Kidney epithelial cell (primary cell): ENCODE measurements around the gene IGFBP4. TPM values are rescaled to one million over a fixed set of nuclear protein-coding genes. Genes with fewer than 3 reads are reported as not detected.

Source experiments
- DNase-seq: peaks from one replicate; pipeline ENCODE4 v3.0.0-alpha.2; 2010; ENCODE audit warnings: low read depth
- H3K27me3 ChIP-seq: 2 replicates; pipeline ENCODE4 v1.6.0; 2011; ENCODE audit warnings: low read length; ENCODE audit not compliant: control insufficient read depth, insufficient read depth
- H3K36me3 ChIP-seq: 2 replicates; pipeline ENCODE4 v1.5.1; 2011; ENCODE audit warnings: low read length; ENCODE audit not compliant: control insufficient read depth, insufficient read depth
- H3K4me3 ChIP-seq: 2 replicates; pipeline ENCODE4 v1.5.1; 2011; ENCODE audit warnings: low read depth, mild to moderate bottlenecking, control low read depth, low read length
- CTCF ChIP-seq: IDR thresholded peaks from 2 replicates; pipeline ENCODE4 v1.5.1; 2011; ENCODE audit warnings: mild to moderate bottlenecking, moderate library complexity, low read length, control low read depth, inconsistent platforms; ENCODE audit not compliant: insufficient read depth, poor library complexity, severe bottlenecking
- total RNA-seq: library from RNA; depleted of rRNA; stranded (reverse); fragments of >200 nt; gene quantifications from 2 replicates; pipeline ENCODE4 v1.2.3, GENCODE V29; 2015

The IGFBP4 gene
- total RNA-seq, 1 donor from 2014 or later: 53.6 TPM

DNA sequence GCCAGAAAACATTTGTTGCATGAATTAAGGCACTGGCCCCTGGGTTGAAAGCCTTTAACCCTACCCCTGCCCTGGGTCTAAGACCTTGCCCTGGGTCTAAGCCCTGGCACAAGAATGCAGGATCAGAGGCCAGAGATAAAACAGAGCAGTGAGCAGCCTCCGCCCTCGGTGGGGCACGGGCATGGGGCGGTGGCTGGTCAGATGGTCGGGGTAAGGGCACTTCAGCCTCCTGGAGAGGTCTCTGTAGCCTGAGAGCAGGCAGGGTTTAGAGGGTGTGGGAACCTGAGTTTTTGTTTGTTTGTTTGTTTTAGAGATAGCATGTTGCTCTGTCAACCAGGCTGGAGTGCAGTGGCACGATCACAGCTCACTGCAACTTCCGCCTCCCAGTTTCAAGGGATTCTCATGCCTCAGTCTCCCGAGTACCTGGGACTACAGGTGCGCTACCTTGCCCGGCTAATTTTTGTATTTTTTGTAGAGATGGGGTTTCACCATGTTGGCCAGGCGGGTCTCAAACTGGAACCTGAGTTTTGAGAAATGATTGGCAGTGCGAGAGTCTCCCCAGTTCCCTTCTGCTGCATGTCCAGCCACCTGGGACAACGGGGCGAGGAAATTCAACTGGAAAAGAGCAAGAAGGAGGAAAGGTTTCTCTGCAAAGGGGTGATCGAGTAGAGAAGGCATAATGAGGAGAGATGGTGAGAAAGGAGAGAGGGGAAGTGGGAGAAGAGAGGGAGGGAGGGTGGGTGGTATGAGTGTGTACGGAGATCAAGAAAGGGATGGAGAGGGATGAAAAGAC lies 30.5 kb downstream of the IGFBP4 start:
- Histone ChIP-seq H3K36me3 (no peaks in the 10 kb centered on the region), H3K4me3 (no peak overlapping the region), H3K27me3 (no peaks in the 10 kb centered on the region)
- DNase-seq: no peak
- no peak for TF ChIP-seq CTCF

GRCh38 chr17:40474419-40475002 lies 31.3 kb downstream of the IGFBP4 start:
- H3K36me3 ChIP-seq: no peaks in the 10 kb centered on the region
- H3K4me3 ChIP-seq: no peak overlapping the region
- no peak for DNase-seq
- no peaks in the 10 kb centered on the region for H3K27me3 ChIP-seq
- TF ChIP-seq CTCF: no peak

DNA sequence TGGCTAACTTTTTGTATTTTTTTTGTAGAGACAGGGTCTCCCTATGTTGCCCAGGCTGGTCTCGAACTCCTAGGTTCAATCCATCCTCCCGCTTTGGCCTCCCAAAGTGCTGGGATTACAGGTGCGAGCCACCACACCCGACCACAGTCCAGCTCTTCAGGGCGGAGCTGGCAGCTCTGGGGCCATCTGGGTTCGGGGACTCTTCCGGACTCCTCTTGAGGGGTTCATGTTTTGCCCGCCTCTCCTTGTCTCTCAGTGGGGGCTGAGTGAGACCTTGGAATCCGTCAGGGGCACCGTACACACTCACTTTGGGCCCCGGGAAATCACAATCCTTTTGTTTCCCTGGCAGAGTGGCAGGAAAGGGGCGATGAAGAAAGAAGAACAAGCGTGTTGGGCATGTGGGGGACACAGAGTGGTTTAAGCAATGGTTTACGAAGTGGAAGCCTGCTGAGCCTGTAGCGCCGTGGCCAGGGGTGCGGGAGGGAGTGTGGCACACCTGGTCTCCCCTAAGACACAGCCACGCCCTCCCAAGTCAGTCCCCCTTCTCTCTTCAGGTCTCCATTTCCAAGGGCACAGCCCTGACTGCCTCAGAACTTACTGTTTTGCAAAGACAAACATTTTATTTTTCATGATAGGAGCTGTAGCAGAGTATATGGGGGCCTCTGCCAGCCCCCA lies 32.1 kb downstream of the IGFBP4 start:
- TF ChIP-seq CTCF: no peak
- Histone ChIP-seq H3K27me3 (no peaks in the 10 kb centered on the region), H3K36me3 (no peaks in the 10 kb centered on the region), H3K4me3 (no peak overlapping the region)
- no peak for DNase-seq

DNA sequence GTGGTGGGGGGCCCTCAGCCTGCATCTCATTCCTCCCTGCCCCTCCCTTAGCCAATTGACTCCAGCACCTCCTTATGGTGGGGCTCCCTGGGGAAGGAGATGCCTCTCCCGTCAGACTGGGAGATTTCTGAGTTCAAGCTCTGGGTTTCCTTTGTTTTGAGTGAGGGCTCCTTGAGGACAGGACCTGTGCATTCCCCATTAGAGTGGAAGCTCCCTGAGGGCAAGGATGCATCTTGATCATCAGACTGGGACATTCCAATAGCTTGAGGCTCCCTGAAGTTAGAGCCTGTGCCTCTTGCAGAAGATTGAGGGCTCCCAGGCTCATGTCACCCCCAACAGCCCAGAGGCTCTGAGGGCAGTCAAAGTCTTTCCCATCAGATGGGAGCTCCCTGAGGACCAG lies 34.5 kb downstream of the IGFBP4 start:
- DNase-seq: no peak
- Histone ChIP-seq H3K4me3 (no peak overlapping the region), H3K36me3 (no peaks in the 10 kb centered on the region)

DNA sequence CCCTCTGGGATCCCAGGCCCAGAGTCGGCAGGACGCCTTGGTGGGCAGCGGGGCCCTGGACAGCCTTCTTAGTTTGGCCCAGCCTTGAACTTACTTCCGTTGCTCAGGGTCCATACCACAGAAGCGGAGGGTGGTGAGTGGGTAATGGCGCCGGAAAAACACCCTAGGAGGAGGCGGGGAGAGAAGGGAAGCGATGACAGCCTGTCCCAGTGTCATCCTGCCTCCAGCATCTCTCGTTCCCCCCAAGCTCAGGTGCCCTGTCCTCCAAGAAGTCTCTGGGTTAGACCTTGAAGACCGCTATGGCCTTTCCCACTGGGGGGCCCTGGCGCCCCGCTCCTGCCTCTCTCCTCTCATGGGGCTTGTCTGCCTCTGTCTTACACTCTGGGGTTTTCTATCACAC lies 35.2 kb downstream of the IGFBP4 start:
- no peaks in the 10 kb centered on the region for H3K36me3 ChIP-seq
- TF ChIP-seq CTCF: no peak
- no peak overlapping the region for H3K4me3 ChIP-seq
- DNase-seq: no peak
- H3K27me3 ChIP-seq: no peaks in the 10 kb centered on the region

More for the DNA sequence above, 34.5 kb downstream of the IGFBP4 start:
- no peaks in the 10 kb centered on the region for H3K27me3 ChIP-seq
- TF ChIP-seq CTCF: no peak
